OCI-M1 (cell line): ENCODE data around the gene PI4K2A.

Experiments
- DNase-seq: peaks from one replicate; lab custom pipeline; 2025; lab: John Stamatoyannopoulos, UW

The PI4K2A gene

GRCh38 chr10:97640174-97640867 lies at the start of gene PI4K2A:
Gene PI4K2A, plus strand, starts transcription at chr10:97640671. Its CDS starts 72 bp downstream, at chr10:97640743.
- peak; percentile 100 for DNase-seq

GRCh38 chr10:97590748-97591495 lies 49.5 kb upstream of the PI4K2A start:
- no peak for DNase-seq

- DNase-seq: no peak
Measured at GRCh38 chr10:97593421-97593820, 47.0 kb upstream of the PI4K2A start.

- no peak for DNase-seq
Measured at GRCh38 chr10:97596101-97597082, 44.1 kb upstream of the PI4K2A start.

- no peak for DNase-seq
Measured at GRCh38 chr10:97597778-97598177, 42.7 kb upstream of the PI4K2A start.

- no peak for DNase-seq
Measured at GRCh38 chr10:97598407-97599271, 41.8 kb upstream of the PI4K2A start.

- no peak for DNase-seq
Measured at GRCh38 chr10:97599272-97599619, 41.2 kb upstream of the PI4K2A start.

- no peak for DNase-seq
Measured at GRCh38 chr10:97600616-97601015, 39.9 kb upstream of the PI4K2A start.

GRCh38 chr10:97601268-97602215 lies 38.9 kb upstream of the PI4K2A start:
- no peak for DNase-seq

- no peak for DNase-seq
Measured at GRCh38 chr10:97607095-97607636, 33.3 kb upstream of the PI4K2A start.

GRCh38 chr10:97608991-97609561 lies 31.4 kb upstream of the PI4K2A start:
- no peak for DNase-seq

- DNase-seq: no peak
Measured at GRCh38 chr10:97611473-97611872, 29.0 kb upstream of the PI4K2A start.

GRCh38 chr10:97612386-97612785 lies 28.1 kb upstream of the PI4K2A start:
- DNase-seq: peak; percentile 75

- DNase-seq: no peak
Measured at GRCh38 chr10:97618285-97618684, 22.2 kb upstream of the PI4K2A start.

GRCh38 chr10:97618733-97619132 lies 21.7 kb upstream of the PI4K2A start:
- DNase-seq: no peak

GRCh38 chr10:97623277-97623676 lies 17.2 kb upstream of the PI4K2A start:
- no peak for DNase-seq

GRCh38 chr10:97627731-97628130 lies 12.7 kb upstream of the PI4K2A start:
- DNase-seq: peak; percentile 31

- DNase-seq: no peak
Measured at GRCh38 chr10:97628228-97628627, 12.2 kb upstream of the PI4K2A start.

- DNase-seq: no peak
Measured at GRCh38 chr10:97629289-97629688, 11.2 kb upstream of the PI4K2A start.

GRCh38 chr10:97631098-97631497 lies 9.4 kb upstream of the PI4K2A start:
- DNase-seq: no peak
